ENCODE data around the gene ZNF80.
"Not testable (repeated sequence)": the region's sequence is repeated elsewhere in the genome, so short reads cannot be mapped to it uniquely, and the experiment has no call there.

ZNF80 gene

GRCh38 chr3:114237478-114237877, at the start of gene ZNF80:
Gene ZNF80 (minus strand): TSS chr3:114237578. CDS start chr3:114237074, 504 bp downstream.
- DNase-seq (ENCODE audit: low read depth in 2 of 2): not testable (repeated sequence)

- DNase-seq (ENCODE audit: low read depth in 2 of 2): no peak
Observed at GRCh38 chr3:114286266-114286665, 48.9 kb upstream of the ZNF80 start.

- DNase-seq (ENCODE audit: low read depth in 2 of 2): no peak
Observed at GRCh38 chr3:114285648-114286230, 48.4 kb upstream of the ZNF80 start.

- no peak for DNase-seq (ENCODE audit: low read depth in 2 of 2)
Observed at GRCh38 chr3:114284644-114285043, 47.3 kb upstream of the ZNF80 start.

- not testable (repeated sequence) for DNase-seq (ENCODE audit: low read depth in 2 of 2)
Observed at GRCh38 chr3:114276856-114277255, 39.5 kb upstream of the ZNF80 start.

- DNase-seq (ENCODE audit: low read depth in 2 of 2): no peak
Observed at GRCh38 chr3:114274929-114275328, 37.6 kb upstream of the ZNF80 start.

- DNase-seq (ENCODE audit: low read depth in 2 of 2): no peak
Observed at GRCh38 chr3:114272271-114272670, 34.9 kb upstream of the ZNF80 start.

GRCh38 chr3:114270019-114270418, 32.6 kb upstream of the ZNF80 start:
- DNase-seq (ENCODE audit: low read depth in 2 of 2): no peak

GRCh38 chr3:114260152-114260551, 22.8 kb upstream of the ZNF80 start:
- DNase-seq (ENCODE audit: low read depth in 2 of 2): no peak

- DNase-seq (ENCODE audit: low read depth in 2 of 2): no peak
Observed at GRCh38 chr3:114259566-114259965, 22.2 kb upstream of the ZNF80 start.

- DNase-seq (ENCODE audit: low read depth in 2 of 2): no peak
Observed at GRCh38 chr3:114253505-114253904, 16.1 kb upstream of the ZNF80 start.

- no peak for DNase-seq (ENCODE audit: low read depth in 2 of 2)
Observed at GRCh38 chr3:114252954-114253353, 15.6 kb upstream of the ZNF80 start.

- DNase-seq (ENCODE audit: low read depth in 2 of 2): peak in 1 of 2 donors; percentile 30
Observed at GRCh38 chr3:114242947-114243346, 5.6 kb upstream of the ZNF80 start.

- no peak for DNase-seq (ENCODE audit: low read depth in 2 of 2)
Observed at GRCh38 chr3:114241262-114241661, 3.9 kb upstream of the ZNF80 start.

GRCh38 chr3:114238146-114238785, 888 bp upstream of the ZNF80 start:
- not testable (repeated sequence) for DNase-seq (ENCODE audit: low read depth in 2 of 2)

- DNase-seq (ENCODE audit: low read depth in 2 of 2): no peak
Observed at GRCh38 chr3:114235431-114235830, 1.9 kb downstream of the ZNF80 start.

- DNase-seq (ENCODE audit: low read depth in 2 of 2): no peak
Observed at GRCh38 chr3:114234745-114235144, 2.6 kb downstream of the ZNF80 start.

- DNase-seq (ENCODE audit: low read depth in 2 of 2): peak in 1 of 2 donors; percentile 47
Observed at GRCh38 chr3:114231616-114232015, 5.8 kb downstream of the ZNF80 start.

- no peak for DNase-seq (ENCODE audit: low read depth in 2 of 2)
Observed at GRCh38 chr3:114227076-114227475, 10.3 kb downstream of the ZNF80 start.

GRCh38 chr3:114226313-114226712, 11.1 kb downstream of the ZNF80 start:
- DNase-seq (ENCODE audit: low read depth in 2 of 2): no peak

- no peak for DNase-seq (ENCODE audit: low read depth in 2 of 2)
Observed at GRCh38 chr3:114223143-114223542, 14.2 kb downstream of the ZNF80 start.

- DNase-seq (ENCODE audit: low read depth in 2 of 2): no peak
Observed at GRCh38 chr3:114221881-114222264, 15.5 kb downstream of the ZNF80 start.

GRCh38 chr3:114221165-114221880, 16.1 kb downstream of the ZNF80 start:
- peak; percentile 49 to 54 for DNase-seq (ENCODE audit: low read depth in 2 of 2)

All from stimulated activated CD8-positive, alpha-beta memory T cell treated with anti-CD3 and anti-CD28 coated beads, Interleukin-15, amount 100 ng/mL, for 48 hours (primary cell).